HL-60/S4 treated with phorbol 12-myristate 13-acetate at 8.2 ng/mL for 4 days and 3 days (cell line): ENCODE results near the gene CTNNA3.

Experiments used
- in situ Hi-C: fragments of 300-500 bp; cut with MboI; formaldehyde crosslinking; loops from 2 replicates; pipeline ENCODE4 v1.15.0; 2022; ENCODE audit warnings: low sequenced_read_pairs

The CTNNA3 gene

DNA sequence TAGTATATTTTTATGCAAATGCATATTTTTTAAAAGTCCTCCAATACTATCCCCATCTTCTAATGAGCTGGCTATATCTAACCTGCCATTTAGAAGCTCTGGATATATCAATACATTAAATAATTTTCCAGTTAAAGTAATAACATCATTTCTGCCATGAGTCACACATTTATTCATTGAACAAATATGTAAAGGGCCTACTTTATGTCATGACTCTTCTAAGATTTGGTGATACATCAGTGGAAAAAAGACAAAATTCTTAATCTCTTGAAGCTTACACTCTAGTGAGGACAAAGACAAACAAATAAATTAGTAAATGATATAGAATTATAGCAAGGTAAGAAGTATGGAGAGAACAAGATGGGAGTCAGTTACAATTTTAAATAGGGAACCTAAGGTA is 1487.0 kb downstream of the CTNNA3 start:
- in situ Hi-C loops: no loop called here

DNA sequence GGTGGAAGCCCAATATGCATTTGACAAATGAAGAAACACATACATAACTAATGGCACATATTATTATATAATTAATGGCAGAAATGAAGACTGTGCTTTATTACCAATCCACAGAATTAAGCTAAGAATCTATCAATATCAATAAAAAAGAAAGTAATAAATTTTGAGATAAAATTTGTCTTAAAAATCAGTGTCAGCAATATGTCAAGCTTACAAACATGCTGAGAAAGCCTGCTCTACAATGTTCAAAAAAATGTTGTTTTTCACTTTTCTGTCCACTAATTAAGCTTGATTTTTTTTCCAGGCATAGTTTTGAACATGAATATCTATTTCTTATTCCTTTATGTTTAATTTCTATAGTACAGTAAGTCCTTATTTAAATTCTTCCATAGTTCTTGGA is 1491.2 kb downstream of the CTNNA3 start:
- in situ Hi-C loops: no loop called here

DNA sequence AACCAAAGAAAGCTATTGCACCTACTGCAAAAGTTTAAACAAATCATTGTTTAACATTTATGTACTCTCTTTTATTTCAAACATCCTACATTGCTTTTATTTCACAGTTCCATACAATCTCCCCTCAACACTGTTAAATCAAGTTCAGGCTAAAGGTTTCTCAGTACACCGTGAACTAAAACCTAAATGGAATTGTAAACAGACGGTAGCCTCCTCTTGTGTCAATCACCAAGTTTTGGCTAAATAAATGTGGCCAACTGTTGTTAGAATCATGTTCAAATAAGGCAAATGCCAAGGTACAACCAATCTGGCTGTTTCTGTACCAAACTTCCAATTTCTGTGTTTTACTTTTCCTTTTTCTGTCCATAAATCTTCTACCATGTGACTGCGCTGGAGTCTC is 1493.9 kb downstream of the CTNNA3 start:
- in situ Hi-C loops: no loop called here

GRCh38 chr10:66192162-66192831 is 1503.7 kb downstream of the CTNNA3 start:
- in situ Hi-C loops: no loop called here

DNA sequence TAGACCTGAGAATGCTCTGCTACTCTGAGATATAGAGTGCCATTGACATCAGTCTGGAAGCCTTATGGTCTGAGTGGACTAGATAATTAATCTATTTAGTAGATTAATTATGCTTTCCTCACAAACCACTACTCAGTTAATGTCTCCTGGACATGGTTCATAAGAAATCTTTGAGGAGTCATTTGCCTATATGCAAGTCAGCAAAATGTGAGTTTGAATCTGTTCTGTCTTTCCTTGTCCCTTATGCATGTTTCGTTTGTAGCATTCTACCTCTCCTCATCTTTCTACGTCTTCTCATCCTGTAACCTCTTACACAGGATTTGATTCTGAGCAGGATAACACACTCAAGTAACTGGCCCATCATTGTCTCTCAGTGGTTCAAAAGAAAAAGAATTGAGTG is 1505.6 kb downstream of the CTNNA3 start:
- in situ Hi-C loops: no loop called here

- in situ Hi-C loops: no loop called here
Measured at GRCh38 chr10:66189271-66189670, 1506.7 kb downstream of the CTNNA3 start.

DNA sequence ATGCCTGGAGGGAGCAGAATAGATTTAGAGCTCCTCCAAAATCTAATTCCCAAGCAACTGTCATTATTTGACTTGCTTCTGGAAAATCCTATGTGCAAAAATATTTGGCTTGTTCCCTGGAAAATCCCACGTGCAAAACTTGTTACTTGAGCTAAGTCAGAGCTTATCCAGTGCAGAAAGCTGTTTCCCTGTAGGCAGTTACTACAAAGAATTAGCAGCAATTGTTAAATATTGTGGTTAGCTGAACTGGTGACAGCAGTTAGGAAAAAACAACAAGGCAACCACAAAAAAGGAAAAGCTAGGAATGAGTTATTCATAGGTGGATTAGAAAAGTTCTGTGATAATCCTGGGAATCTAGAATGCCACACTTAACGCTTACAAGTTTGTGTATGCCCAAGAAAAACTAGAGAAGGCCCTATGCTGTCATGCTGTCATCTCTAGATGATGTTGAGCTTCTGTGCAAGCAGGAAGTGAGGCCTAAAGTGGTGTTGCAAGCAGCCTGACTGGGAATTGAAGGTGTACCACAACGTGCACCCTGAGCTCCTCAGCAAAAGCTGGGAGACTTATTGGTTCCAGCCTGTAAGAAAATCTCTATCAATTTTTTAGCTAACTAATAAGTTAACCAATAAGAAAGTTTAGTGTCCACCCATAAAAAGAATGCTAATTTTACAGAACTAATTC is 1508.8 kb downstream of the CTNNA3 start:
- in situ Hi-C loops: no loop called here

GRCh38 chr10:66183028-66183427 is 1513.0 kb downstream of the CTNNA3 start:
- in situ Hi-C loops: no loop called here

DNA sequence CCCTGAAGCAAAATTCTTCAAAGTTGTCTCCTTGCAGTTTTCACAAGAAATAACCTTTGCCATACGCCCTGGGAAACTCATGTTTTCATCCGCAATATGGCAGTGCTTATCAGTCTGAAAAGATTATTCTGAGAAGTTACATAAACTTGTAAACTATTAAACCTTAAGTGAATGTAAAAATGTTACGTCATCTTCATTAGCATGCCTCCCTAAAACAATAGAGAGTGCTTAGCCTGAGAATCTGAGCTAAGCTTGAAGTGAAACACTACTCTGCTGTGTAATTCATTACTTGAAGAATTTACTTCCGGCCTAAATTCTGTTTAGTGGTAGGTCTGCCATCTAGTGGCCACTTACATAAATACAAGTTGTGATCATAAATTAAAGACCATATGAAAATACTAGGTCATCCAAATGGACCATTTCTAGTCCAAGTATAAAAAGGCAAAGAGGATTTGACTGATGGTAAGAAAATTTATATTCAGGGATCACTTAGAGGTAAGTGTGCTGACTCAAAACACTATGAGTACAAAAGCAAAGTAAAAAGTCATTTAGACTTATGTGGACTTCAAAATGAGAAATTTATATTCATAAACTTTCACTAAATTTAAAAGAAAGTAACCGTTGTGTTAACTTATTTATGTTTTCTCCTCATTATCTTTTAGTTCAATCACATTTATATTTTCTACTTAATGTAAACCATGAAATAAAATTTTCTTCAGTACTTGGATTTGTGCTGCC is 1515.2 kb downstream of the CTNNA3 start:
- in situ Hi-C loops: no loop called here

- in situ Hi-C loops: no loop called here
Measured at GRCh38 chr10:66180021-66180420, 1516.0 kb downstream of the CTNNA3 start.

GRCh38 chr10:66176772-66177171 is 1519.2 kb downstream of the CTNNA3 start:
- in situ Hi-C loops: no loop called here

DNA sequence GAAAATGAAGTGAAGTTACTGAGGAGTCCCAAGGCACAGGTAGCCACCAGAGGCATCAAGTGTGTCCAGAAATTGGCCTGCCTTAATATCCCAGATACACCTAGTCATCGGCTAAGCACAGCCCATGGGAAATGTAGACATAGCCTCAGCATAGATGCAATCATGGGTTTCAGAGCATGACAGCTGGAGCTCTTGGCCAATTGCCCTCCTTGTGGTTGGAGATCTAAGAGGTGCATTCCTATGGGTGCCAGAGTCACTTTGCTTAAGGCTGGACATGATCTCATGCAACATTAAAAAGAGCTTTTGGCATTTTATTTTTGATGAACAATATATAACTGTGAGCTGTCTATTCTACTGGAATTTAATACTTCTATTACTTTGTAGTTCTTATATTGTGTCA is 1528.2 kb downstream of the CTNNA3 start:
- in situ Hi-C loops: no loop called here

DNA sequence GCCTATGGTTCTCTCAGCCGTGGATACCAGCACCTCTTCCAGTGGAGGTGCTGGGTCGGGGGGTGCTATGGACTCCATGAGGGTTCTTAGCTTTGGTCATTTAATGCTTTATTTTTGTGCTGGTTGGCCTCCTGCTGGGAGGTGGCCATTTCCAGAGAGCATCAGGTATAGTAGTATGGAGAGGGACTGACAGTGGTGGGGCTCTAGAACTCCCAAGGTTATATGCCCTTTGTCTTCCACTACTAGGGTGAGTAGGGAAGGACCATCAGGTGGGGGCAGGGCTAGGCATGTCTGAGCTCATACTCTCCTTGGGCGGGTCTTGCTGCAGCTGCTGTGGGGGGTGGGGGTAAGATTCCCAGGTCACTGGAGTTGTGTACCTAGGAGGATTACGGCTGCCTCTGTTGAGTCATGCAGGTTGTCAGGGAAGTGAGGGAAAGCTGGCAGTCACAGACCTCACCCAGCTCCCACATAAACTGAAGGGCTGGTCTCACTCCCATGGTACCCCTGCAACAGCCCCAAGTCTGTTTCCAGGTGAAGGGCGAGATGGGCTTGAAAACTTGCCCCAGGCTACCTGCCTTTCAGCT is 1533.3 kb downstream of the CTNNA3 start:
- in situ Hi-C loops: no loop called here

DNA sequence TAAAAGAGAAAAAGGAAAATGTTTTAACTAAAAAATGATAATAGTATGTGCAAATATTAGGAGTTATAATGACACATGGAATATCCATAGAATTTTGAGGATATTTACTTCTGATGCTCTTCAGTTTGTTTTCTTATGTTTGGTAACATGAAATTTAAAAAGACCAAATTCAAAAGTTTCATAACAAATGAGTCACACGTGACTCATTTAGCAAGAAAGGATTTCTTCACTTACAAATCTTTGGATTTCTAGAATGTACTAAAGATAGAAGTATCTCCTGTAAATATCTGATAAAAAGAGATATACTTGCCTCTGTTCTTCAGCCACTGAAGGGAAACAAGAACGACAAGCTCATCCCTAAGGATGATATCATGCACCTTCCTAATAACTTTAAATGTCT is 1544.6 kb downstream of the CTNNA3 start:
- in situ Hi-C loops: no loop called here

DNA sequence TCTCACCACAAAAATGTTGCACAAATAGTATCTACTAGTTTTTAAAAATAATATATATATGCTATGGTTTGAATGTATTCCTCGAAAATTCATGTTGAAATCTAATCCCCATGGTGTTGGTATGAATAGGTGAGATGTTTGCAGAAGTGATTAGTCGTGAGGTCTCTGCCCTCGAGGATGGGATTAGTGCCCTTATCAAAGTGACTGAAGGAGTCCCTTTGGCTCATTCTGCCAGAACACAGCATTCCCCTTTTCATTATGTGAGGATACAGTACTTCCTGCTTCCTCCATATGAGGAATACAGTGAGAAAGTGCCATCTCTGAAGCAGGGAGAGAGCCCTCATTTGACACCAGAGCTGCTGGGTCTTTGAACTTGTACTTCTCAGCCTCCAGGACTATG is 1547.7 kb downstream of the CTNNA3 start:
- in situ Hi-C loops: no loop called here

DNA sequence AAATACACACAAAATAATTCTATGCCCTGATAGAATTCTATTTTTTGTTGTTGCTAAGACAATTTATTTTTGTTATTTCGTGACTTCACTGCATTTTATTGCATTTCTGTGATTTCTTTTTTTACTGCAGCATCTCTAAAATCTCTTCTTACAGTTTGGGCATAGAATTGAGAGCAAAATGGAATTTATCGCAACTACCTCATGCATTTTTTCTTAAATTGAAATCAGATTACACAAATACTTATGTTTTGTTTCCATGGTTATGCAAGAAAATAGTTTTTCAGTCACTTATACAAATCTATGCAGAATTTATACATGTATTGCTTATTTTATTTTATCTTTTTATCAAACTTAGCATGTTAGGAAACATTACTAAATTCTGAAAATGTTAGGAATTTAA is 1552.0 kb downstream of the CTNNA3 start:
- in situ Hi-C loops: no loop called here

DNA sequence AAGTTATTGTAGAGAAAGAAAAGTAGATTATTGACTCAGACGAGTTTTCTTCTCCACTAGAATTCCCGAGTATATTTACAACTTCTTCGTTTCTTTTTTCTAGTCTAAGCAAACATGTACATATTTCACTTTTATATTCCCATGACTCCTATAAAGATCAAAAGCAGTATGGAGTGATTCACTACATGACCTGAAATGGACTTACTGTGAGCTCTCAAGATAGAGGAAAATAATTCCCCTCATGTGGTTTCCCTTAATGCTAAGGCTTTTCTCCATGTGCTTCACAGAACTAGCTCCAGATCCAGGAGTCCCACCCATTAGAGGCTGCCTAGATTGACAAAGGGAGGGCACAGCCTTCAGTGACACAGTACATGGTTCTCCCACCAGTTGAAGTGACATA is 1593.2 kb downstream of the CTNNA3 start:
- in situ Hi-C loops: no loop called here

DNA sequence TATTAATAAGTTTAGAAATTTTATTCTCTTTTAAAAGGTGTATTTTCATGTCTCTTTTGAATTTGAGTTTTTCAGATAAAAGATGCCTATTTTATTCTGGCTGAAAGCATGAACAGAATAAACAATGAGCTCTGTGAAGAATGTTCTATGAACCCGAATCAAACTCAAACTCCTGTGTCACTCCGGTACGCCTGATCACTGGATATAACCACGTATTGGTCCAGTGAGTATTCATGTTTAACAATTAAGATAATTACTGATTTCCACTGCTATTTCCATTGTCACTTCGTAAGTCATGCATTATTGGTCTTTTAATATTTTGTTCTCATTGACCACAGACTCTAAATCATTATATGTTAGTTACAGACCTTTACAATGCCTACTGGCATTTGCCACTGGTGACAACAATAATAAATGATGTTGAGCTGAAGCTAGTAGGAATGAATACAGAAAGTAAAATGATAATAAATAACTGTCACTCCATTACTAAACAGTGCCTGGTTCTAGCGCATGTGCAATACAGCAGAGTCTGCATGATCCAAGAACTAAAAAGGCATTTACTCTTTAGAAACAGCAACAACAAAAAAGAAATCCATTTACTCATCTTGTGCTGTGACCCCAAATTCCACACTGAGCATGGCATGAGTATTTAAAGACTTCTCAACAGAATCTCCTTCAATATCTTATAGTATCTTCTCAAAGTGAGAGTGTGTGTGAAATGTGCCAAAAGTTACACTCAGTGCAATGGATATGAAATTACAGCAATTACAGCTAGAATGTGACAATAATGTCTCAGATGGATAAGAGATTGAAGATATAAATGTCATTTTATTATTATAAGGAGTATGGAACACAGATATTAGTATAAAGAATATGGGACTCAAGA is 1597.2 kb downstream of the CTNNA3 start:
- in situ Hi-C loops: no loop called here

- in situ Hi-C loops: no loop called here
Measured at GRCh38 chr10:66095610-66096009, 1600.4 kb downstream of the CTNNA3 start.

- in situ Hi-C loops: no loop called here
Measured at GRCh38 chr10:66085906-66086305, 1610.1 kb downstream of the CTNNA3 start.

GRCh38 chr10:66071907-66072306 is 1624.1 kb downstream of the CTNNA3 start:
- in situ Hi-C loops: no loop called here
